ENCODE measurements around the gene KDSR. TPM values are rescaled to one million over a fixed set of nuclear protein-coding genes. Genes with fewer than 3 reads are reported as not detected.
"Not testable (repeated sequence)": the region's sequence is repeated elsewhere in the genome, so short reads cannot be mapped to it uniquely, and the experiment has no call there.

Gene KDSR
- total RNA-seq, 5 donors from 2014 or later (not counting 1 experiment from before 2014, with no cell fraction given), result 25.2 to 69.1 (median 56.3) TPM

DNA sequence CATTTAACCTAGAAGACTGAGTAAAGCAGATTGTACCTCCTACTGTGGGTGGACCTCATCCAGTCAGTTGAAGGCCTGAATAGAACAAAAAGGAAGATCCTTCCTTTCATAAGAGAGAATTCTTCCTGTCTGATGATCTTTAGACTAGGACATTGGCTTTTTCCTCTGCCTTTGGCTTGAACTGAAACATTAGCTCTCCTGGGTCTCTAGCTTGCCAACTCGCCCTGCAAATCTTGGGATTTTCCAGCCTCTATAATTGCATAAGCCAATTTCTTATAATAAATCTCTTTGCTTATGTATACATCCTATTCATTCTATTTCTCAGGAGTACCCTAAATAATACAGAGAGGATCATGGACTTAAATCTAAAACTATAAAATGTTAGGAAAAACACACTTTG lies 6.2 kb upstream of the KDSR start:
- H3K9me3 ChIP-seq, result no peaks in the 10 kb centered on the region
- WGBS (ENCODE audit: insufficient coverage), result no CpG with 5 or more reads among the region's 1 CpG
- no peak overlapping the region for H3K4me3 ChIP-seq (ENCODE audit: control insufficient read depth in 1 of 2, extremely low read depth in 1 of 2, low read length in 1 of 2)
- ATAC-seq (replicated peaks in 1 of 4), result no peak
- POLR2A ChIA-PET, result interaction anchor here in 1 of 2 donors (0.6 kb wide), 2 partner anchors 47 to 842 kb away, joined by 3 to 6 read pairs; no protein-coding TSS in a partner anchor
- H3K36me3 ChIP-seq (ENCODE audit: control insufficient read depth in 2 of 2, extremely low read depth in 1 of 2, insufficient read depth in 1 of 2, low read length in 1 of 2), result no peaks in the 10 kb centered on the region
- H3K27me3 ChIP-seq (replicated peaks in 1 of 2; ENCODE audit: control insufficient read depth in 2 of 2, extremely low read depth in 1 of 2, insufficient read depth in 2 of 2, low read length in 1 of 2), result no peaks in the 10 kb centered on the region
- H3K9me3 Mint-ChIP-seq, result peaks cover 0 to 4% (median 4%) of the 10 kb centered on the region in 3 donors
- no peaks in the 10 kb centered on the region for H3K27me3 Mint-ChIP-seq
- no peak overlapping the region for H3K27ac Mint-ChIP-seq
- H3K27ac ChIP-seq (ENCODE audit: low read length), result no peak overlapping the region
- peaks cover 0 to 2% of the 10 kb centered on the region in 2 experiments for H3K4me1 ChIP-seq (ENCODE audit: control insufficient read depth in 1 of 2, extremely low read depth in 1 of 2, insufficient read depth in 2 of 2, low read length in 2 of 2)
- no peak overlapping the region for H3K4me3 Mint-ChIP-seq
- CTCF ChIA-PET, result interaction anchor here in 1 of 2 donors (1.3 kb wide), 1 partner anchor 9 kb away, joined by 5 read pairs; no protein-coding TSS in a partner anchor
- H3K36me3 Mint-ChIP-seq, result no peaks in the 10 kb centered on the region
- DNase-seq, result no peak
- peaks cover 9 to 16% (median 12%) of the 10 kb centered on the region in 3 donors for H3K4me1 Mint-ChIP-seq

DNA sequence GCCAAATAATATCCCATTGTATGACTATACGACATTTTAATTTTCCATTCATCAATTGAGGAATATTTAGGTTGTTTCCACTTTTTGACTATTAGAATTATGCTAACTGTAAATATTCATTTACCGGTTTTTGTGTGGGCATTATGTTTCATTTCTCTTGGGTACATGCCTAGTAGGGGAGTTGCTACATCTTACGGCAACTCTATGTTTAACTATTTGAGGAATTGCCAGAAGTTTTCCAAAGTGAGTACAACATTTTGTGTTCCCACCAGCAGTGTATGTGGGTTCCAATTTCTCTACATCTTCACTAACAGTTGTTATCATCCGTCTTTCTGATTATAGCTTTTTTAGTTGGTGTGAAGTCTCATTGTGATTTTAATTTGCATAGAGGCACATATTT lies 1.6 kb upstream of the KDSR start:
- POLR2A ChIA-PET, result interaction anchor here (0.5 to 0.9 kb wide), 2 partner anchors 28 to 31 kb away, joined by 3 to 10 read pairs; no protein-coding TSS in a partner anchor
- ATAC-seq (replicated peaks in 1 of 4), result no peak
- no peak for DNase-seq
- Histone ChIP-seq H3K9me3 (no peaks in the 10 kb centered on the region), H3K4me3 (ENCODE audit: control insufficient read depth in 1 of 2, extremely low read depth in 1 of 2, low read length in 1 of 2) (no peak overlapping the region), H3K27me3 (replicated peaks in 1 of 2; ENCODE audit: control insufficient read depth in 2 of 2, extremely low read depth in 1 of 2, insufficient read depth in 2 of 2, low read length in 1 of 2) (no peaks in the 10 kb centered on the region), H3K4me1 (ENCODE audit: control insufficient read depth in 1 of 2, extremely low read depth in 1 of 2, insufficient read depth in 2 of 2, low read length in 2 of 2) (peaks cover 7 to 33% of the 10 kb centered on the region in 2 experiments), H3K36me3 (ENCODE audit: control insufficient read depth in 2 of 2, extremely low read depth in 1 of 2, insufficient read depth in 1 of 2, low read length in 1 of 2) (no peaks in the 10 kb centered on the region), H3K27ac (ENCODE audit: low read length) (no peak overlapping the region)
- Mint-ChIP-seq H3K27ac (peak overlapping the region in 1 of 2 donors; percentile 76), H3K27me3 (no peaks in the 10 kb centered on the region), H3K9me3 (peaks cover 0 to 4% (median 0%) of the 10 kb centered on the region in 3 donors), H3K36me3 (peaks cover 5% of the 10 kb centered on the region), H3K4me1 (peaks cover 39 to 42% (median 40%) of the 10 kb centered on the region in 3 donors), H3K4me3 (peak overlapping the region; percentile 86 to 93 (median 87))
- WGBS (ENCODE audit: insufficient coverage), result no CpG with 5 or more reads among the region's 4 CpGs
- CTCF ChIA-PET, result interaction anchor here in 1 of 2 donors (0.9 to 1.0 kb wide), 2 partner anchors 29 to 57 kb away, joined by 3 read pairs; no protein-coding TSS in a partner anchor

DNA sequence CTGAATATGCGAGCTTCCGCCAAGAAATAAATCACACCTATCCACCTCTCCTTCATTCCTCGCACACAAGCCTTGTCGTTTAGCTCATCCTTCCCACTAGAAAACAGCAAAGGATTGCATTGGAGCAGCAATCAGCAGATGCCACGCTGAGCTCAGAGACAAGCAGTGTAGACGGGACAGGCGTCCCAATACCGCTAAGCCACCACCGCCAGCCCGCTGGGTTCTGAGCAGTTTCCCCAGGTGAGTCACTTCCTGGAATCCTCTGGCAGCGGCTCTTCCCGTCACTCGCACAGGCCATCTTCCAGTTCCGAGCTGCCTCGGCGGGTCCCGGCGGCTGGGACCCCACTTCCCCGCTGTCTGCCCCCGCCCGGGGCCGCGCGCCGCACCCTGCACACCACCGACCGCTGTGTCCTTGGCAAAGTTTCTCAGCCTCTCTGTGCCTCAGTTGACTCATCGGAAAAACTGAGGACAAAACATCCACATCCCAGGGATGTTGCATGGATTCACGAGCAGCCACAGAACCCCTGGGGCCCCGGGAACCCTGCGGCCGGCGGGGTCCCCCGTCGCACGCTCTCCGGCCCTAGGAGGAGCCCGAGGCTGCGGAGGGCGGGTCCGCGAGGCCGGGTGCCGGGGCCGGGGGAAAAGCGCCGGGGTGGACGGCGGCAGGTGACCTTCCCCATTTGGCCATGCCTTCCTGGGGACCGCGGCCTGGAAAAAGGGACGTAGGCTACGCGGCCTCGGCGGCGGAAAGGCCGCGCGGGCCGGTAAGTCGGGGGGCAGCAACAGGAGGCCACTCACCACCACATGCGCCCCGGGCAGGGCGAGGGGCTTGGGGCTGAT lies 573 bp downstream of the KDSR start:
- H3K4me1 ChIP-seq (ENCODE audit: control insufficient read depth in 1 of 2, extremely low read depth in 1 of 2, insufficient read depth in 2 of 2, low read length in 2 of 2), result peaks cover 7 to 33% of the 10 kb centered on the region in 2 experiments
- no peaks in the 10 kb centered on the region for H3K9me3 ChIP-seq
- peak; percentile 56 to 60 (median 59) for ATAC-seq (replicated peaks in 1 of 4)
- H3K9me3 Mint-ChIP-seq, result peaks cover 0 to 5% (median 0%) of the 10 kb centered on the region in 3 donors
- H3K27ac Mint-ChIP-seq, result peak overlapping the region; percentile 61 to 84
- H3K27me3 Mint-ChIP-seq, result no peaks in the 10 kb centered on the region
- peak overlapping the region; percentile 92 to 94 for H3K4me3 ChIP-seq (ENCODE audit: control insufficient read depth in 1 of 2, extremely low read depth in 1 of 2, low read length in 1 of 2)
- peaks cover 0 to 5% of the 10 kb centered on the region in 2 donors for H3K36me3 ChIP-seq (ENCODE audit: control insufficient read depth in 2 of 2, extremely low read depth in 1 of 2, insufficient read depth in 1 of 2, low read length in 1 of 2)
- H3K4me1 Mint-ChIP-seq, result peaks cover 45 to 49% (median 46%) of the 10 kb centered on the region in 3 donors
- CTCF ChIA-PET, result interaction anchor here (0.8 to 2.1 kb wide), 5 partner anchors 19 to 72 kb away, joined by 3 to 5 read pairs (median 3); no protein-coding TSS in a partner anchor
- under 1% methylated on average over 65 of the region's 65 CpGs for WGBS (ENCODE audit: insufficient coverage)
- peak overlapping the region; percentile 86 to 93 (median 87) for H3K4me3 Mint-ChIP-seq
- DNase-seq, result peak; percentile 14 to 72 (median 35)
- no peaks in the 10 kb centered on the region for H3K27me3 ChIP-seq (replicated peaks in 1 of 2; ENCODE audit: control insufficient read depth in 2 of 2, extremely low read depth in 1 of 2, insufficient read depth in 2 of 2, low read length in 1 of 2)
- POLR2A ChIA-PET, result interaction anchor here in 1 of 2 donors (1.2 kb wide), 1 partner anchor 27 kb away, joined by 4 read pairs; no protein-coding TSS in a partner anchor
- peak overlapping the region; percentile 37 for H3K27ac ChIP-seq (ENCODE audit: low read length)
- peaks cover 15% of the 10 kb centered on the region for H3K36me3 Mint-ChIP-seq

DNA sequence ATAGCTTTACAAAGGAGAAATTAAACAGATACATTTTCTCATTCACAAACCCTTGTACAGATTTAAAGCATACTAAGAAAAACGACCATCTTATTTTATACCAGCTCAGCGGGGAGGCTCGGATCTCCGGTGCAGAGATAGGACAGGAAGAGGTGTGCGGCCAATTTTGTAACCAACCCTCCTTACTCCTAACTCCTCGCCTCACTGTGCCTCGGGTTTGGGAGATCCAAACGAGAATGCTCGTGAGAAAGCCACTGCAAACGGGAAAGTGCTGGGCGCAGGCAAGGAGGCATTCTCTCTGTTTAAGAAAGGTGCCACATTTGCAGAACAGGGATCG lies 1.2 kb downstream of the KDSR start:
- ChIA-PET POLR2A (interaction anchor here in 1 of 2 donors (1.2 kb wide), 1 partner anchor 28 kb away, joined by 4 read pairs; no protein-coding TSS in a partner anchor), CTCF (interaction anchor here (0.6 to 2.1 kb wide), 7 partner anchors 18 to 788 kb away, joined by 3 to 5 read pairs (median 3); no protein-coding TSS in a partner anchor)
- Histone ChIP-seq H3K27me3 (replicated peaks in 1 of 2; ENCODE audit: control insufficient read depth in 2 of 2, extremely low read depth in 1 of 2, insufficient read depth in 2 of 2, low read length in 1 of 2) (no peaks in the 10 kb centered on the region), H3K4me3 (ENCODE audit: control insufficient read depth in 1 of 2, extremely low read depth in 1 of 2, low read length in 1 of 2) (peak overlapping the region; percentile 92 to 94), H3K27ac (ENCODE audit: low read length) (no peak overlapping the region), H3K9me3 (no peaks in the 10 kb centered on the region), H3K36me3 (ENCODE audit: control insufficient read depth in 2 of 2, extremely low read depth in 1 of 2, insufficient read depth in 1 of 2, low read length in 1 of 2) (peaks cover 0 to 5% of the 10 kb centered on the region in 2 donors), H3K4me1 (ENCODE audit: control insufficient read depth in 1 of 2, extremely low read depth in 1 of 2, insufficient read depth in 2 of 2, low read length in 2 of 2) (peaks cover 7 to 33% of the 10 kb centered on the region in 2 experiments)
- 3% methylated on average over 6 of the region's 12 CpGs for WGBS (ENCODE audit: insufficient coverage)
- Mint-ChIP-seq H3K9me3 (peaks cover 0 to 5% (median 0%) of the 10 kb centered on the region in 3 donors), H3K36me3 (peaks cover 15% of the 10 kb centered on the region), H3K27ac (peak overlapping the region; percentile 61 to 84), H3K27me3 (no peaks in the 10 kb centered on the region), H3K4me3 (peak overlapping the region; percentile 86 to 93 (median 87)), H3K4me1 (peaks cover 45 to 49% (median 46%) of the 10 kb centered on the region in 3 donors)
- DNase-seq (peak in 3 of 35 experiments; percentile 2 to 8 (median 3)), ATAC-seq (replicated peaks in 1 of 4) (no peak)

DNA sequence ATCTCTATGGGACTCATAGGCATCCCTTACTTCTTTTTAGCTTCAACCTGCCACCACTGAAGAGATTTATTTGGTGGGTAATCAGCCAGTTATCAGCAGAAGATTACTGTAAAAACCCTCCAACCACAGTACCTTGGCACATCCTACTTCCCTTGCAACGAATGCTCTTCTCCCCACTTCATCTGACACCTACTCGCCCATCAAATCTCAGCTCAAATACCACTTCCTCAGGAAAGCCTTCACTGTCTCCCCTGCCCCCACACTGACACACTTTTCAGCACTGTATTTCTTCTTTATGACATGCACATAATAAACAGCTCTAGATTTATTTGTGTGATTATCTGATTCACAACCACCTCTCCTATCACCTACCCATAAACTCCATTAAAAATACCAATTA lies 3.1 kb downstream of the KDSR start:
- H3K36me3 Mint-ChIP-seq, result peaks cover 22% of the 10 kb centered on the region
- CTCF ChIA-PET, result interaction anchor here (0.7 to 1.2 kb wide), 7 partner anchors 10 to 348 kb away, joined by 3 to 5 read pairs (median 4); no protein-coding TSS in a partner anchor
- H3K4me3 ChIP-seq (ENCODE audit: control insufficient read depth in 1 of 2, extremely low read depth in 1 of 2, low read length in 1 of 2), result no peak overlapping the region
- H3K27ac ChIP-seq (ENCODE audit: low read length), result peak overlapping the region; percentile 29
- peaks cover 44 to 45% (median 44%) of the 10 kb centered on the region in 3 donors for H3K4me1 Mint-ChIP-seq
- H3K9me3 Mint-ChIP-seq, result peaks cover 0 to 5% (median 0%) of the 10 kb centered on the region in 3 donors
- H3K4me1 ChIP-seq (ENCODE audit: control insufficient read depth in 1 of 2, extremely low read depth in 1 of 2, insufficient read depth in 2 of 2, low read length in 2 of 2), result peaks cover 7 to 33% of the 10 kb centered on the region in 2 experiments
- POLR2A ChIA-PET, result interaction anchor here in 1 of 2 donors (0.6 to 0.9 kb wide), 4 partner anchors 38 to 75 kb away, joined by 3 to 6 read pairs (median 4); no protein-coding TSS in a partner anchor
- peak overlapping the region; percentile 0 to 9 for H3K27ac Mint-ChIP-seq
- no peaks in the 10 kb centered on the region for H3K27me3 Mint-ChIP-seq
- 0% methylated on average over 1 of the region's 2 CpGs for WGBS (ENCODE audit: insufficient coverage)
- H3K27me3 ChIP-seq (replicated peaks in 1 of 2; ENCODE audit: control insufficient read depth in 2 of 2, extremely low read depth in 1 of 2, insufficient read depth in 2 of 2, low read length in 1 of 2), result no peaks in the 10 kb centered on the region
- DNase-seq, result peak in 34 of 35 experiments; percentile 16 to 66 (median 51)
- peak in 2 of 4 experiments; percentile 9 to 11 for ATAC-seq (replicated peaks in 1 of 4)
- no peak overlapping the region for H3K4me3 Mint-ChIP-seq
- peaks cover 0 to 8% of the 10 kb centered on the region in 2 donors for H3K36me3 ChIP-seq (ENCODE audit: control insufficient read depth in 2 of 2, extremely low read depth in 1 of 2, insufficient read depth in 1 of 2, low read length in 1 of 2)
- H3K9me3 ChIP-seq, result no peaks in the 10 kb centered on the region

DNA sequence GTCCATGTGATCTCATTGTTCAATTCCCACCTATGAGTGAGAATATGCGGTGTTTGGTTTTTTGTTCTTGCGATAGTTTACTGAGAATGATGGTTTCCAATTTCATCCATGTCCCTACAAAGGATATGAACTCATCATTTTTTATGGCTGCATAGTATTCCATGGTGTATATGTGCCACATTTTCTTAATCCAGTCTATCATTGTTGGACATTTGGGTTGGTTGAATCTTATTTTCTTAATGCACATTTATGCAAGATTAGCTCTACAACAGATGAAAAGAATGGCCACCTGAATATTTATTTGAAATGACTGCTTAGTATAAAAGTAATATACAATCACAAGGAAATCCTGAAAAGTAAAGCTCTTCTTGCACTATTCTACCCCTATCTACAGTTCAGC lies 3.6 kb downstream of the KDSR start:
- peak overlapping the region; percentile 0 to 9 for H3K27ac Mint-ChIP-seq

More for the DNA sequence above, 3.6 kb downstream of the KDSR start:
- not testable (repeated sequence) for H3K4me3 Mint-ChIP-seq; H3K9me3 ChIP-seq; H3K27me3 Mint-ChIP-seq; DNase-seq; H3K27me3 ChIP-seq (replicated peaks in 1 of 2; ENCODE audit: control insufficient read depth in 2 of 2, extremely low read depth in 1 of 2, insufficient read depth in 2 of 2, low read length in 1 of 2); H3K9me3 Mint-ChIP-seq; H3K4me3 ChIP-seq (ENCODE audit: control insufficient read depth in 1 of 2, extremely low read depth in 1 of 2, low read length in 1 of 2); ATAC-seq (replicated peaks in 1 of 4); H3K36me3 ChIP-seq (ENCODE audit: control insufficient read depth in 2 of 2, extremely low read depth in 1 of 2, insufficient read depth in 1 of 2, low read length in 1 of 2)
- peaks cover 38 to 40% (median 39%) of the 10 kb centered on the region in 3 donors for H3K4me1 Mint-ChIP-seq
- peaks cover 22% of the 10 kb centered on the region for H3K36me3 Mint-ChIP-seq
- Histone ChIP-seq H3K27ac (ENCODE audit: low read length) (peak overlapping the region; percentile 29), H3K4me1 (ENCODE audit: control insufficient read depth in 1 of 2, extremely low read depth in 1 of 2, insufficient read depth in 2 of 2, low read length in 2 of 2) (peaks cover 7 to 33% of the 10 kb centered on the region in 2 experiments)
- WGBS (ENCODE audit: insufficient coverage), result no CpG with 5 or more reads among the region's 2 CpGs
- POLR2A ChIA-PET, result interaction anchor here in 1 of 2 donors (0.6 to 0.9 kb wide), 3 partner anchors 48 to 346 kb away, joined by 3 to 6 read pairs (median 3); no protein-coding TSS in a partner anchor
- CTCF ChIA-PET, result interaction anchor here (0.7 to 1.2 kb wide), 6 partner anchors 10 to 347 kb away, joined by 3 to 5 read pairs (median 4); no protein-coding TSS in a partner anchor
